Kidney epithelial cell (primary cell): ENCODE results near the gene TMUB1. TPM values are rescaled to one million over a fixed set of nuclear protein-coding genes. Genes with fewer than 3 reads are reported as not detected.

Source experiments
- DNase-seq: peaks from one replicate; pipeline ENCODE4 v3.0.0-alpha.2; 2010; ENCODE audit warnings: low read depth
- H3K27me3 ChIP-seq: 2 replicates; pipeline ENCODE4 v1.6.0; 2011; ENCODE audit warnings: low read length; ENCODE audit not compliant: control insufficient read depth, insufficient read depth
- H3K36me3 ChIP-seq: 2 replicates; pipeline ENCODE4 v1.5.1; 2011; ENCODE audit warnings: low read length; ENCODE audit not compliant: control insufficient read depth, insufficient read depth
- H3K4me3 ChIP-seq: 2 replicates; pipeline ENCODE4 v1.5.1; 2011; ENCODE audit warnings: low read depth, mild to moderate bottlenecking, control low read depth, low read length
- total RNA-seq: library from RNA; depleted of rRNA; stranded (reverse); fragments of >200 nt; gene quantifications from 2 replicates; pipeline ENCODE4 v1.2.3, GENCODE V29; 2015
- TF ChIP-seq, protein P1 (sequence below): IDR thresholded peaks from 2 replicates; pipeline ENCODE4 v1.5.1; 2011; ENCODE audit warnings: mild to moderate bottlenecking, moderate library complexity, low read length, control low read depth, inconsistent platforms; ENCODE audit not compliant: insufficient read depth, poor library complexity, severe bottlenecking

The TMUB1 gene
- total RNA-seq, 1 donor from 2014 or later: 46.3 TPM

DNA sequence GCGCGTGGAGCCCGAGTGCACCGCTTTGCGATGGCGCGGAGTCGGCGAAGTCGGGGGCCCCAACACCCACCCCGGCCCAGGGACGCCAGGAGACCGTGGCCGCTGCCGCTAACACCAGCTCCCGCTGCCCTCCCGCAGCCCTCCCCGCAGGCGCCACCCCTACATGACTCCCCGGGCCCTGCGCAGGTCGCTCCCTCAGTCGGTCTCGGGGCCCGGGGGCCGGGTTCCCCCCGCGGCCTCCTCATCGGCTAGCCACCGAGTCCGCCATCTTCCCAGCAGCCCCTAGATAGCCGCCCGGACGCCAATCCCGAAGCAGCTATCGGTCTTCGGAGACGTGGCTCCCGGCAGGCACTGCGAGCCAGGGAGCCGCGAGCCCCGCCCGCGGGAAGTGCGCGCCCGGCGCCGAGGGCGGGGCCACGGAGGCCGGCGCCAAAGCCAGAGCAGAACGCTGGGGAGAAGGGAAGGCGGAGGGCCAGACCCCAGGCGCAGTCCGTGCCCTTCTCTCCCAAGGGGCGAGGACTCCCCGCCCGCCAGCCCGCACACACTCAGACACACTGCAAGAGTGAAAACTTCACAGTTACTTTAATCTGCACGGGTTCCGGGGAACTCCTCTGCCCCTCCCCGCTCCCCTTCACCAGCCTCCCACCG is 2.6 kb downstream of the TMUB1 start, which contains the start of gene FASTK:
Gene FASTK, minus strand, starts transcription at position 288 of the 648 bp plus-strand sequence. Its CDS starts 43 bp downstream, at position 245.
- no peaks in the 10 kb centered on the region for H3K27me3 ChIP-seq
- TF ChIP-seq, protein P1, sequence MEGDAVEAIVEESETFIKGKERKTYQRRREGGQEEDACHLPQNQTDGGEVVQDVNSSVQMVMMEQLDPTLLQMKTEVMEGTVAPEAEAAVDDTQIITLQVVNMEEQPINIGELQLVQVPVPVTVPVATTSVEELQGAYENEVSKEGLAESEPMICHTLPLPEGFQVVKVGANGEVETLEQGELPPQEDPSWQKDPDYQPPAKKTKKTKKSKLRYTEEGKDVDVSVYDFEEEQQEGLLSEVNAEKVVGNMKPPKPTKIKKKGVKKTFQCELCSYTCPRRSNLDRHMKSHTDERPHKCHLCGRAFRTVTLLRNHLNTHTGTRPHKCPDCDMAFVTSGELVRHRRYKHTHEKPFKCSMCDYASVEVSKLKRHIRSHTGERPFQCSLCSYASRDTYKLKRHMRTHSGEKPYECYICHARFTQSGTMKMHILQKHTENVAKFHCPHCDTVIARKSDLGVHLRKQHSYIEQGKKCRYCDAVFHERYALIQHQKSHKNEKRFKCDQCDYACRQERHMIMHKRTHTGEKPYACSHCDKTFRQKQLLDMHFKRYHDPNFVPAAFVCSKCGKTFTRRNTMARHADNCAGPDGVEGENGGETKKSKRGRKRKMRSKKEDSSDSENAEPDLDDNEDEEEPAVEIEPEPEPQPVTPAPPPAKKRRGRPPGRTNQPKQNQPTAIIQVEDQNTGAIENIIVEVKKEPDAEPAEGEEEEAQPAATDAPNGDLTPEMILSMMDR: no peak
- H3K4me3 ChIP-seq: peak within 1 kb of the TSS; percentile 84
- peaks cover 1% of the 10 kb centered on the region for H3K36me3 ChIP-seq
- no peak for DNase-seq

DNA sequence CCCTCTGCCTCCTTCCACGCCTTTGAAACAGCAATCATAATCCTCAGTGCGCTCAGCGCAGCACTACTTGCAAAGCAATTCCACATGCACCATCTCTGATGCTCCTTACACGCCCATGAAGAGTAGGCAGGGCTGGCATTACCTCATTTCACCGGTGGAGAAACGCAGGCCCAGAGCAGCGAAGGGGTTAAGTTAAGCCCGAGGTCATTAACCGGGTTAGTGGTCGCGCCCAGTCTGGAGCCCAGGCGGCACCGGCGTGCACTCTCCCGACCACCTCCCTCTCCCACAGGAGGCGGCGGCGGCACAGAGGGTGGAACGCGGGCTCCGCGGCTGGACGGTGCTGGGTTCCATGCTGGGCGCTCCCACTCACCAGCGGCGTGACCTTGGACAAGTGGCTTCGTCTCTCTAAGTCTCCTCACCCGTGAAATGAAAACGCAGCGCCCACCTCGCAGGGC is 3.2 kb downstream of the TMUB1 start:
- no peaks in the 10 kb centered on the region for H3K27me3 ChIP-seq
- H3K4me3 ChIP-seq: peak overlapping the region; percentile 84
- DNase-seq: no peak
- peaks cover 2% of the 10 kb centered on the region for H3K36me3 ChIP-seq
- TF ChIP-seq, protein P1: no peak

DNA sequence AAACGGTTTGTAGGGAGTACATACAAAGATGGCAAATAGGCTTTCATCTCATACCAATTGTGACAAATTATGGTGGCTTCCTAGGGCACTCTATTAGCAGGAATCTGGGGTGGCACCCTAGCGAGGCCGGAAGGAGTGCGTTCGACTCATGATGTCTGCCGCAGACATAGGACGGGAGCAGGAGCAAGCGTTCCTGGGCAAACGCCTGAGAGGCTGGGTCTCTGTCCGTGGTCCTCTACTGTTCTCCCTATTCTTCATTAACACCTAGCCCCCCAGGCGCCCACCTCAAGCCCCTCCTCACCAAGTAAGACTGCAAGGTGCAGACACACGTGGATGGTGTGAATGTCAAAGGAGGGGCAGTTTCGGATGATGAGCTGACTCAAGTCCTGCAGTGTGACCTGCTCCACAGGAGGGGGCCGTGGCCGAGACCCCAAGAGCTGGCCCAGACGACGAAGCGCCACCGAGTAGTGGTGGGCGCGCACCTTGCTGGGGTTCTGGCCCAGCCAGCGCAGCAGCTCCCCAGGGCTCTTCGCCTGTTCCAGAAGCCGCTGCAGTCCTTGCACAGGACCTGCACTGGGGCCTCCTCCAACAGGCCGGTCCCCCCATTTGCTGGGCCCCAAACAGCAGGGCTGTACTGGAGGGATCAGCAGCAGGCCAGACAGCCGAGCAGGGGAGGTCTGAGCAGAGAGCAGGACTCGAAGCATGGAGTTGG is 3.9 kb downstream of the TMUB1 start:
- TF ChIP-seq, protein P1: no peak
- Histone ChIP-seq H3K36me3 (peaks cover 2% of the 10 kb centered on the region), H3K4me3 (peak overlapping the region; percentile 84), H3K27me3 (no peaks in the 10 kb centered on the region)
- no peak for DNase-seq

DNA sequence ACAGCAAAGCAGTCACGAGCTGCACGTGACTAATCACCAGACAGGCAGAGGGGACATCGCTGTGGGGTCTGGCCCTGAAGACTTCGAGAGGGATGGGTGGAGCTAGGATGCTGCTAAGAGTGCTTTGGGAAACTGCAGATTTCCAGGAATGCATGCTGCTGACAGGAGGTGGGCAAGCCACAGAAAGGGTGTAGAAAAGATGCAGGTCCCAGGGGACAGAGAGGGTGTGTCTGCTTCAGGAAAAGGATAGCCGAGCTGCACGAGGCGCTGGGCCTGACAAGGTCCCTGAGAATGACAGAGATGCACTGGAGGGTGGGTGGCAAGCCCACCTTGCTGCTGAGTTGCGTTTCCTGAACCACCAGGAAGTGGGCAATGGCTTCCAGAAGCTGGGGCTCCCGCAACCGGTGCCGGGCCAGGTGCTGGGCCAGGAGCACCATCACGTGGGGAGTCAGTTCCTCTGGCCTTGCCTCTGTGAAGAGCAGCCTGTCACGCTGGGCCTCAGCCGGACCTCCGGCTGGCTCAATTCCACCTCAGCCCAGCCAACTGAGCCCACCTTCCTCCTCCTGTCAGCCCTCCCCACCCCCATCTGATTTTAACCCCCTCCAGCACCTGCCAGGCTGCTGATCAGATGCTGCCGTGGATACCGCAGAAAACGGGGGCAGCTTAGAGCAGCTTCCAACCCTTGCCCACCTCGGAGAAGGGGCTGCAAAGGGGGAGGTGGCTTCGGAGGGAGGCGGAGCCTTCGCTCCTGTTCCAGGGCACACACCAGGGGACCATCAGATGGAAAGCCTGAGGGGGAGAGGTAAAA is 4.9 kb downstream of the TMUB1 start:
- H3K36me3 ChIP-seq: peaks cover 2% of the 10 kb centered on the region
- DNase-seq: no peak
- no peak overlapping the region for H3K4me3 ChIP-seq
- H3K27me3 ChIP-seq: no peaks in the 10 kb centered on the region
- TF ChIP-seq, protein P1: no peak

DNA sequence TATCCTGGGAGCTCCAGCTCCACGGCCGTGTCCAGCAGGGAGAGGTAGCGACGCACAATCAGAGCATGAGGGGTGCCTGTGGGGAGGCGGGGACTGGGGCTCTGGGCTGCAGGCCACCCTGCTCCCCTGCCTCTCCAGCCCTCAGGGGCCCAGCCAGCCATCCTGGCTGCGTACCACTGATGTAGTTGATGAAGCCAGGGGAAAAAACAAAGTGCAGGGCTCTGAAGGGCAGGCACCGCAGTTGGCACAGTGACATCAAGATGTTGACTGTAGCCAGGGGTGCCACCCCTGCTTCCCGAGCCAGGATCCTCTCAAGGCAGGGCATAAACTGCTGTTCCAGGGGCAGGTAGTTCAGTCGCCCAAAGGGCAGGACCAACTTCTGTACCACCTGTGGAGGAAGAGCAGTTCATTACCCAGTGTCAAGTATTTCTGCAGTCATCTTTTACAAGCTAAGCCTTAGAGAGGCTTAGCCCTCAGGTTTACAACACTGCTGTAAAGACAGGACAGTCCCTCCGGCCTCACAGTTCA is 5.5 kb downstream of the TMUB1 start:
- Histone ChIP-seq H3K4me3 (no peak overlapping the region), H3K36me3 (peaks cover 2% of the 10 kb centered on the region), H3K27me3 (no peaks in the 10 kb centered on the region)
- TF ChIP-seq, protein P1: no peak
- no peak for DNase-seq
